COLO668 (cell line): ENCODE measurements around the gene B3GNT3.

Experiments used
- DNase-seq: peaks from one replicate; lab custom pipeline; 2025; ENCODE audit not compliant: unreplicated experiment; lab: John Stamatoyannopoulos, UW

The B3GNT3 gene

DNA sequence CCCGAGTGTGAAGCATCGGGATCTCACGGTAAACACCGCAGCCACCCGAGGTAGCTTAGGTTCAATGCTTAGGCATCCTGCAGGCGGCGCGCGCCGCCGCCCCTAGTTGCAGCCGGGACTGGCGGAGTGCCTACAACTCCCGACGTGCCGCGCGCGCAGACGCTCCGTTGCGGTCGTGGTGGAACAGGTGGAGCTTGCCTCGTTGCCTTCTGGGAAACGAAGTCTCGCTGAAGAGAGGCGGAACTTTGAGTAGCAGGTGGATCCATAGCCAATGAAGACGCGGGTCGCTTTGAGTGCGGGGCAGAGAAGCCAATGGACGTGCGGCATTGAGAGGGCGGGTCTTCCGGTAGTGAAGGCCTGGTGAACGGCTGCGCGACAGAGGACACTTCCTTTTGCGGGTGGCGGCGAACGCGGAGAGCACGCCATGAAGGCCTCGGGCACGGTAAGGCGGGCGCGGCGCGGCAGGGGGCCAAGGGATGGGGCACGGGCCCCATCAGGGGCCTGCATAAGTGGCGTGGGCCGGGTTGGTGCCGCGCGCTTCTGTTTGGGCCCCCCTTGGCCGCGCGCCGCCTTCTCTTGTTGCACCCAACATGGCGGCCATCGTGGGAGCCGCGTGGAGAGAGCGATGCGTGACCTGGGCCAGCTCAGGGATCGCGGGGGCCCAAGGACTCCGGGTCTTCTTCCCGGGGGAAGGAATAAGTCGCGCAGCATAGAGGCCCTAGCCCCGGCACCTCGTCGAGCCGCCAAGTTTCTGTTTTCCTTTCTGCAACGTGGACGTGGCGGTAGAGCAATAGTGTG, 64.8 kb downstream of the B3GNT3 start, which contains the start of gene RPL18A:
Gene RPL18A, plus strand, starts transcription at position 378 of the 798 bp plus-strand sequence. Its CDS starts 47 bp downstream, at position 425.
- DNase-seq = peak; percentile 98

DNA sequence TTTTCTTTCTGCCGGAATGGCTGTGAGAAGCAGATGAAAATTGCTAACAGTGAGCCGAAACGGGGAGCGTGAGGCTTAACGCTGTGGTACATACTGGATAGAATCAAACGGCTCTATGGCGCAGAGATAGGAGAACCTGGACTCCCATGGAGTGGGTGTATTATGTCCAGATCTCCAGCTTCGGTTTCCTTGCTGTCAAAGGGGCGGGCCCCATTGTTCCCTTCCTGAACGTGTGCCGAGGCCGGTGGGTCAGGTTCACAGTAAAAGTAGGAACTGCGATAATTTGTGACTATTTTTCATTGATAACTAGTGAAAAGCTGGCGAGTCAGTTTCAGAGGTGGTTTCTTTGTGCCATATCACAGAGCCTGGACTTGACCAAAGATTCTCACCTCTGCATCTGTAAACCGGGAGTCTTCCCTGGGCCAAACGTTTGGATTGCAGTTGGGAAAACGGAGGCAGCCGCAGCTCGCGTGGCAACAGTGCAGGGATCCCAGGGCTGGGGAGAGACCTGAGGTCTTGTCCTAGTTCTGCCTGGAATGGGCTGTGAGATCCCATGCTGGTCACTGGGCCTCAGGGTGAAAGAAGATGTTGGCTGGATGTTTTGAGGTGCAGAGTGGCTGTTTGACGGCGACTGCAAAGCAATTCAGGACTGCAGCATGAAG, 65.5 kb downstream of the B3GNT3 start:
- DNase-seq = peak; percentile 13

DNA sequence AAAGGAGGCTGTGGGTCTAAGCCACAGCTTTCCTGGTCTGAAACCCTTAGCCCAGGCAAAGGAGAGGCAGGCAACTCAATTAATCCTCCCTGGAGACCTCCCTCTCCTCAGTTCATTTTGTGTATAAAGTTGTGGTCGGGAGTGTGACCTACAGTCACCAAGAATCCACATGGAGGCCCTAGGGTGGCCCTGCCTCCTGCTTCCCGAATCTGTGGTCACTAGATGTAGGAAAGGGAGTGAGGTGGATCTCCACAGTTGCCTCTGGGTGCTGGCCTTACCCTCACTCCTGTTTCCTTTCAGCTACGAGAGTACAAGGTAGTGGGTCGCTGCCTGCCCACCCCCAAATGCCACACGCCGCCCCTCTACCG, 66.0 kb downstream of the B3GNT3 start:
- DNase-seq = no peak

DNA sequence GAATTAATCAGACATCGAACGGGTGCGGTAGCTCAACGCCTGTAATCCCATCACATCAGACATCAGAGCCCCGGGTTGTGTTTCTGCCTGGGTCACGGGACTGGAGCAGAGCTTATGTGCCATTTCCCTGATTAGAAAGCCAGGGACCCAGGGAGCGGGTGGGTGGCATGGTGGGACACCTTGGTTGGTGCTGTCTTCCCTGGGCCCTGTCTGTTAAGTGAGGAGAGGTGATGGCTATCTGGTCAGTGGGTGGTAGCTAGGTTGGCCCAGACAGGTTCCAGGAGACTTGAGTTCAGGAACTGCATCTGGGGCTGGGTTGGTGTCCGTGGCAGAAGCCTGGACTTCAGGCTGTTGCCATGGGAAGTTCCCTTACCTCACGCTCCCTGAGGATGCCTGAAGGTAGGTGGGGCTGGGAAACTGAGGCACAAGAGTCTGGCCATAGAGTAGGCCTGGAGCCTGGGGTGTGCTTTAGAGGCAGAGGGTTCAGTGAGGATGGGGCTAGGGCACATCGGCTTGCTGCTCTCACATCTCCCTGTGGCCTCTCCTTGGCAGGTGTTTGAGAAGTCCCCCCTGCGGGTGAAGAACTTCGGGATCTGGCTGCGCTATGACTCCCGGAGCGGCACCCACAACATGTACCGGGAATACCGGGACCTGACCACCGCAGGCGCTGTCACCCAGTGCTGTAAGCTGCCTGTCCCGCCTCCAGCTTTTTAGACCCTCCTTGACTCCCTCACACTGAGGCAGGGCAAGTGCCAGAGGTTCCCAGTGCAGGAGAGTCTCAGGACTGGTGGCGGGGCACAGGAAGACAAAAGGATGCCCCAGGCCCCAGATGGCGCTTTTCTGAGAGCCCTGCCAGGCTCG, 66.8 kb downstream of the B3GNT3 start:
- DNase-seq = no peak

DNA sequence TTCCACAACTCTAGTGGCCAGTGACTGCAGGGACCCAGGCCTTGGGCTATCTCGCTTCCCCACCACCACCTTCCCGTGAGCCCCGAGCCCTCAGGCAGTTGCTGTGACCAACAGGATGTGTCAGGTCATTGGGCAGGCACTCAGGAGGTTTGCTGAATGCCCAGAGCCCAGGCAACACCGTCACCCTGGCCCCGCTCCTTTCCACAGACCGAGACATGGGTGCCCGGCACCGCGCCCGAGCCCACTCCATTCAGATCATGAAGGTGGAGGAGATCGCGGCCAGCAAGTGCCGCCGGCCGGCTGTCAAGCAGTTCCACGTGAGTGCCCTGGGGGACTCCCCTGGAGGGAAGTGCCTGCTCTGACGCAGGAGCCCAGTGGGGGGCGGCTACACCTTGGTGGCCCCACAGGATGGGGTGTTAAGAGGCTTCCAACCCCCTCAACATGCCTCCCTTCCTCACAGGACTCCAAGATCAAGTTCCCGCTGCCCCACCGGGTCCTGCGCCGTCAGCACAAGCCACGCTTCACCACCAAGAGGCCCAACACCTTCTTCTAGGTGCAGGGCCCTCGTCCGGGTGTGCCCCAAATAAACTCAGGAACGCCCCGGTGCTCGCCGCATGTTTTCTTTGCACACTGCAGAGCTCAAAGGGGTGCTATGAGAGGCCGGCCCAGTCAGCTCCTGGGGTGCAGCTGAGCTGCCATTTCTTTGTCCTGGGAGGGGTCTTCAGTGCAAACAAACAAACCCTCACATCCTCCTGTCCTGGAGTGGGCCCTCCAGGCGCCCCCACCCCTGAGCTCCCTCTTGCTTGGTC, 68.0 kb downstream of the B3GNT3 start:
- DNase-seq = no peak
